Activated CD4-positive, alpha-beta T cell treated with anti-CD3 and anti-CD28 coated beads, Interleukin-2, amount 50 U/mL, for 24 hours (primary cell): Measurements from ENCODE around the gene PIGU.
A peak's percentile ranks its signal among the peaks of the same experiment; 100 is the strongest.
"Not testable (repeated sequence)": the region's sequence is repeated elsewhere in the genome, so short reads cannot be mapped to it uniquely, and the experiment has no call there.

Experiments used
- DNase-seq, 2 donors: peaks; one replicate each; pipeline ENCODE4 v3.0.0-alpha.2; 2020; ENCODE audit warnings: low read depth in 1 of 2, low spot score in 1 of 2

The PIGU gene, protein sequence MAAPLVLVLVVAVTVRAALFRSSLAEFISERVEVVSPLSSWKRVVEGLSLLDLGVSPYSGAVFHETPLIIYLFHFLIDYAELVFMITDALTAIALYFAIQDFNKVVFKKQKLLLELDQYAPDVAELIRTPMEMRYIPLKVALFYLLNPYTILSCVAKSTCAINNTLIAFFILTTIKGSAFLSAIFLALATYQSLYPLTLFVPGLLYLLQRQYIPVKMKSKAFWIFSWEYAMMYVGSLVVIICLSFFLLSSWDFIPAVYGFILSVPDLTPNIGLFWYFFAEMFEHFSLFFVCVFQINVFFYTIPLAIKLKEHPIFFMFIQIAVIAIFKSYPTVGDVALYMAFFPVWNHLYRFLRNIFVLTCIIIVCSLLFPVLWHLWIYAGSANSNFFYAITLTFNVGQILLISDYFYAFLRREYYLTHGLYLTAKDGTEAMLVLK

GRCh38 chr20:34676642-34677373, at the start of gene PIGU:
TSS of gene PIGU (minus strand) at chr20:34677092. CDS start at chr20:34677085, 7 bp downstream.
- peak; percentile 87 to 92 for DNase-seq

GRCh38 chr20:34724172-34724571, 47.3 kb upstream of the PIGU start:
- DNase-seq: no peak

DNA sequence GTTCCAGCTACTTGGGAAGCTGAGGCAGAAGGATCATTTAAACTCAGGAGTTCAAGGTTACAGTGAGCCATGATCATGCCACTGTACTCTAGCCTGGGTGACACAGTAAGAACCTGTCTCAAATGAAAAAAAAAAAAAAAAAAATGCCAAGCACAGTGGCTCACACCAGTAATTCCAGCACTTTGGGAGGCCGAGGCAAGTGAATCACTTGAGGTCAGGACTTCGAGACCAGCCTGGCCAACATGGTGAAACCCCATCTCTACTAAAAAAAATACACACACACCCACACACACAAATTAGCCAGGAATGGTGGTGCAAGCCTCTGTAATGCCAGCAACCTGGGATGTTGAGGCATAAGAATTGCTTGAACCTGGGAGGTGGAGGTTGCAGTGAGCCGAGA, 45.7 kb upstream of the PIGU start:
- DNase-seq: not testable (repeated sequence)

GRCh38 chr20:34720266-34720665, 43.4 kb upstream of the PIGU start:
- no peak for DNase-seq

GRCh38 chr20:34719242-34720017, 42.5 kb upstream of the PIGU start:
- not testable (repeated sequence) for DNase-seq

- no peak for DNase-seq
These were observed 40.6 kb upstream of the PIGU start for GRCh38 chr20:34717230-34718095.

DNA sequence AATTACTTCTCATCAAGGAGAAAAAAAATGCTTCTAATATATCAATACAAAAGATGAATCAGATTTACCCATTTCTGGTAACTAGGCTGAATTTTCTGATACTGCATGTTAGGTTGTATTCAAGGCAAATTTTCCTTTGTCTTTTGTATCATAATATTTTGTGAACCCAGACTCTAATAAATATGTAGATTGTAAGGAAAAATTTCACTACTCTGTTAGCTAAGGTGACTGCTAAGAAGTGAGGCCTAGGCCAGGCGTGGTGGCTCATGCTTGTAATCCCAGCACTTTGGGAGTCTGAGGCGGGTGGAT, 40.0 kb upstream of the PIGU start:
- DNase-seq: no peak

DNA sequence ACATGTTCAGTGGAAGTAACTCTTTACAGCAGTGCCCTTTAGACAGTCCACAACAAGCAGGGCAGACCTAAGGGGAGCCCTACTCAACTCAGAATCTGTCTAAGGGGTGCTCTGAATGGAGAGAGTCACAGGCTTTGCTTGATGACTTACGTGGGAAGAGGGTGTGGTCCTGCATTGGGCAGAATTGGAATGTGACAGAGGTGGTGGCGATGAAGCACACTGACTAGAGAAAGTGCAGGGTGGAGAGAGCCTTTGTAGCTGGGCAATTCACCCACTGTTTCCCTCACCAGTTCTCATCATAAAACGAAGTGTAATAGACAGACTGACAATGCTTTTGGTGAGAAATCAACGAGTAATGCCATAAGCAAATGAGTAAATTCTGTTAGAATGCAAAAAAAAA, 38.5 kb upstream of the PIGU start:
- no peak for DNase-seq

DNA sequence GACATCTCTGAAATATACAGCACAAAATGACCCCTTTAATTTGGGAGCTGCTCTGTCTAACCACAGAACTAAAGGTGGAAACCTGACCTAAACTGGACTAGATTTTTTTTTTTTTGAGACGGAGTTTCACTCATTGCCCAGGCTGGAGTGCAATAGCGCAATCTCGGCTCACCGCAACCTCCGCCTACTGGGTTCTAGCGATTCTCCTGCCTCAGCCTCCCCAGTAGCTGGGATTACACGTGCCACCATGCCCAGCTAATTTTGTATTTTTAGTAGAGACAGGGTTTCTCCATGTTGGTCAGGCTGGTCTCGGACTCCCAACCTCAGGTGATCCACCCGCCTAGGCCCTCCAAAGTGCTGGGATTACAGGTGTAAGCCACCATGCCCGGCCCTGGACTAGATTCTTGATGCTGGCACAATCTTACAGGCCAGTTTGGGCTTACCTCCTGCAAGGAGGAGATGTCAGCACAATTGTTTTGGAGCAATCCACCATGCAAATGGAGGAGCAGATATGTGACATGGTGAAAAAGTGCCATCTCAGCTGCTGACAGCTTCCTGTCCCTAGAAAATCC, 37.1 kb upstream of the PIGU start:
- DNase-seq: not testable (repeated sequence)

DNA sequence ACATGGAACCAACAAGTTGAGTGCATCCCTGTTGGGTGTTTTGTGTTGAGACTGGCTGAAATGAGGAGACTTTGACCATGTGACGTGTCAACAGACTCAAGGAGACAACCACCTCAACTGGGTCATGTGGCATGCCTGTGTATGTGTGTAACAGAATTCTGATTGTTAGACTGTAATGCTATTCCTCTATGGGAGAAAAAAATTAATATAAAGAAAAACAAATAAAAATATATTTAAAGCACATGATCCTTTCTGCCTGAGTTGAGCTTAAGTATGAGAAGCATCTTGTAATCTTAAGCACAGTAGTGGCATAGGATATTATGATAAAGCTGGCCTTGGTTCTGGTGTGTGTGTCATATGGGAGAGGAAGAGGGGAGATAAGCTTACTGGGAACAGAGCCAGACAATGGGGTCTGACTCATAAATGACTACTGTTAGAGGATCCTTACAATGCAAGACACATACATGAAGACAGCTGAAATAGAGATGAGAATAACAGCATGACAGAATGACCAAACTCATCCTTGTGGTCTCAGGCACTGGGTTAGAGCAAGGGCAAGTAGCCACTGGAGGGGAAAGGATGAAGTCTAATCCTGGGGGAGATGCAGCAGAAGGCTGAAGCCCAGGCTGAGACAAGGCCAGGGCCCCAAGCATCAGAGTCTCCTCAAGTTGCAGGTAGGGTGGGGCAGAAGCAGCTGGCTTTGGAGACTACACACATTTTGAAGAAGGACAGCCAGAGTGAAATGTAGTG, 36.5 kb upstream of the PIGU start:
- no peak for DNase-seq

GRCh38 chr20:34712525-34713192, 35.8 kb upstream of the PIGU start:
- DNase-seq: no peak

DNA sequence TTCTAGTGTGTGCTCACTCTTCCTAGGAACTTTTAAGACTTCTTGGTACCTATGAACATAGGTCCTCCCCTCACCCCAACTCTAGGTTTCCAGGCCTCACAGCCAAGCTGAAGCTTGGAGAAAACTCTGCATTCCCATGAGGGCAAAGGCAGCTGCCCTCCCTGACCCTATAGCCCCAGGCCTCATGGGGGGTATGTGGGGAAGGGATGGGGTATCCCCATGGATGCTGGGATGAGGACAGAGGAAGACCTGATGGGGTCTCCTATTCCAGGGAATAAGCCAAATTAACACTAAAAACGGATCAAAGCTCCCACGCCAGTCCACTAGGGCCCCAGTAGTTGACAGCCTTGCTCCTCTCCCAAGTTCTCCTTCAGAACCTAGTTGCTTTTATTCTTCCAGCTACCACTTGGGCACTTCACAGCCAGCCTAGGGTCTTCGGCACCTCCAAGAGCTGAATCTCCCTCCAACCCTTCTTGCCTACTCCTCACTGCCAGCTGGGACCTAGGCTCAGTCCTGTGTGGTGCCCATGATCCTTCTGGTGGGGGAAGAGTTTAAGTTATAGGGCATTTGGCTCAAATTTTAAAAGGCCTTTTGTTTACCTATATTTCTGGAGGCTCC, 35.0 kb upstream of the PIGU start:
- DNase-seq: no peak

DNA sequence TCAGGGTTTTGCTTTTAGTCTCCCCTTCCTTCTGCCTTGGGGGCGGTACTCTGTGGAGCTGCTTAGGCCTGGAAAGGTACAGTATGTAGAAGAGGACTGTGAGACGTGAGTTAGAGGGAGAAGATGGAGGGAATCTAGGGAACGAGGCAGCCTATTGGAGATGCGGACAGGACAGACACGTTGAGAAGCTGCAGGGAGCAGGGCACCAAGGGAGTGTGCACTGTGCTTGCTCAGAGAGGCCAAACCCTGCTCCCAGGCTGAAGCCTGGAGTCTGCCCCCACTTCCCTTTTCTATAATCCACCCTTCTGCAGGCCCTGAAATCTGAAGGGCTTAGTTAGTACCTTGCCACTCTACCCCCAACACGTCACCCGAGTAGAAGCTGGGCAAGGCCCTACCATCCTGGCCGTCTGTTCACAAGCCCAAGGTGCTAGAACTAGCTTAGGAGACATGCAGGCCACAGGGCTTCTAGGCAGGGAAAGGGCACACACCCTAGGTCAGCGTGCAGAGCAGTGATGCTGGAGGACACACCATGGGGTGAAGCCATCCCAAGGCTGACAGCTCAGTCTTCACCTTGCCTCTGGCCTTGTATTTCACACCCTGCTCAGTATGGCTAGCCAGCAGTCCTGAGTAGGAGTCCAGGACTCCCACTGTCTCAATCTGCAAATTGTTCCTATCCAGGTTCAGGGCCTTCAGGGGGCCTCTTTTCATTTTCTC, 34.1 kb upstream of the PIGU start:
- no peak for DNase-seq

DNA sequence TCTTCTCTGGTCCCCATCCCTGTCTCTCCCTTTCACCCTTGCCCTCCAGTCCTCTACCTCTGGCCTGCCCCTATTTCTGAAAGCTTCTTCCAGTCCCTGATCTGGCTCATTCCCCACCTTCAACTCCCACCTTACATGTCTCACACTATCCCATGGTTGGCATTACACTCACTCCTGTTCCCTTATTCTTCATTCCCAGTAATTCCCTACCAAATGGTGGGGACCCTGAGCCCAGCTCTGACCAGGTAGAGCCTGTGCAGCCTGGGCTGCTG, 33.6 kb upstream of the PIGU start:
- DNase-seq: no peak

DNA sequence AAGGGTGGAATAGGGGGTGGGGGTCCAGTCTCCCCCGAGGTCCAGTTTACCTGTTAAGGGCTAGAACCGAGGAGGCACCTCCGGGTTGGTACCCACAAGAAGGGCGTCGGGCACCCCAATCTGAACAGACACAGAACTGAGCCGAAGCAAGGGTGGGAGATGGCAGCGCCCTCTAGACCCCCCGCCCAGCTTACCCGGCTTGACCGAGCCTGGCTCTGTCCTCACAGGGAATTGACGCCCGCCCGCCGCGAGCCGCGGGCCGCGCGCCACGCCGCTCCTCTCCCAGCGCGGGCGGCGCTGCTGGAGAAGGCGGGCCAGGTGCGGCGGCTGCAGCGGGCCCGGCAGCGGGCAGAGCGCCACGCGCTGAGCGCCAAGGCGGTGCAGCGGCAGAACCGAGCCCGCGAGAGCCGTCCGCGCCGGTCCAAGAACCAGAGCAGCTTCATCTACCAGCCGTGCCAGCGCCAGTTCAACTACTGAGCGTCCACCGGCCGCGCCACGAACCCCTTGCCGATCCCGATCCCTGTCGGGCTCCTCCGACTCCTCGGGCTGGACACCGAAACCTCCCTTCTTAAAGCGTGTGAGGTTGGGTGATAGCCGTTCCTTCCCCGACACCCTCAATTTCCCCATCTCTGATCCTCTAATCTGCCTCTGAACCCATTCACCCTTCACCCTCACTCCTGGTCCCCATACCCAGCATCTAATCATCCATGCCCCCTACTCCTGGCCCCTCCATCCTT, 33.1 kb upstream of the PIGU start:
- peak in 1 of 2 donors; percentile 52 for DNase-seq

GRCh38 chr20:34709044-34709830, 32.3 kb upstream of the PIGU start:
- DNase-seq: peak; percentile 62 to 65

DNA sequence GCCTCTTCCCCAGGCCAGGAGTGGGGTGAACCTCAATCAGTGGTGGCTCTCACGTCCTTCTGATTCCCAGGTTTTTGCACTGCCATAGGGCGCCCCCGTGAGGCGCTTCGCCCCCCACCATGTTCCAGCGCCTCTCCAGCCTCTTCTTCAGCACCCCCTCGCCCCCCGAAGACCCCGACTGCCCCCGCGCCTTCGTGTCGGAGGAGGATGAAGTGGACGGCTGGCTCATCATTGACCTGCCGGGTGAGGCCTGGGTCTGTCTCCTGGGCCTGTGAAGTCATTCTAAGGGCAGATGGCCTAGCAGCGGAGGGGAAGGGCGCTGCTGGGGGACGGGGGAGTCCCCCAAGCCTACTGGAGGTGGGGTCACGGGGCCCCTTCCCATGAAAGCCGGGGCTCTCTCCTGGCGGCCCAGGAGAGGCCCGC, 31.7 kb upstream of the PIGU start:
- DNase-seq: peak in 1 of 2 donors; percentile 22
